Hepatocyte (in vitro differentiated cells): ENCODE results near the gene ADGRD1. TPM values are rescaled to one million over a fixed set of nuclear protein-coding genes. Genes with fewer than 3 reads are reported as not detected.

Source experiments
- DNase-seq: peaks from one replicate; pipeline ENCODE4 v3.0.0-alpha.2; 2016; ENCODE audit warnings: low spot score
- H2AFZ ChIP-seq: fragments of 200-600 bp; sonication (generic); 2 replicates; pipeline ENCODE4 v1.6.0; 2016; ENCODE audit warnings: antibody characterized with exemption, mild to moderate bottlenecking
- H3K27ac ChIP-seq: fragments of 200-600 bp; sonication (generic); 2 replicates; pipeline ENCODE4 v1.5.1; 2016; ENCODE audit warnings: mild to moderate bottlenecking
- H3K27me3 ChIP-seq: fragments of 200-600 bp; sonication (generic); 2 replicates; pipeline ENCODE4 v1.6.1; 2016
- H3K36me3 ChIP-seq: fragments of 200-600 bp; sonication (generic); replicated peaks from 2 replicates; pipeline ENCODE4 v1.5.1; 2016; ENCODE audit warnings: low read depth; ENCODE audit not compliant: insufficient read depth
- H3K4me1 ChIP-seq: fragments of 200-600 bp; sonication (generic); 2 replicates; pipeline ENCODE4 v1.5.1; 2016; ENCODE audit warnings: mild to moderate bottlenecking, moderate library complexity; ENCODE audit not compliant: insufficient read depth
- H3K4me2 ChIP-seq: fragments of 200-600 bp; sonication (generic); 2 replicates; pipeline ENCODE4 v1.6.0; 2016
- H3K4me3 ChIP-seq: fragments of 200-600 bp; sonication (generic); 2 replicates; pipeline ENCODE4 v1.5.1; 2016; ENCODE audit warnings: mild to moderate bottlenecking
- H3K79me2 ChIP-seq: fragments of 200-600 bp; sonication (generic); 2 replicates; pipeline ENCODE4 v1.6.0; 2017; ENCODE audit warnings: mild to moderate bottlenecking
- H3K9me2 ChIP-seq: fragments of 200-600 bp; sonication (generic); replicated peaks from 2 replicates; pipeline ENCODE4 v1.6.0; 2017; ENCODE audit warnings: mild to moderate bottlenecking; ENCODE audit not compliant: insufficient read depth
- H3K9me3 ChIP-seq: fragments of 200-600 bp; sonication (generic); 2 replicates; pipeline ENCODE4 v1.5.1; 2016; ENCODE audit warnings: low read depth, mild to moderate bottlenecking
- H4K20me1 ChIP-seq: fragments of 200-600 bp; sonication (generic); 2 replicates; pipeline ENCODE4 v1.6.0; 2016; ENCODE audit warnings: mild to moderate bottlenecking; ENCODE audit not compliant: insufficient read depth, poor library complexity, severe bottlenecking
- EZH2 ChIP-seq: fragments of 200-600 bp; sonication (generic); IDR thresholded peaks from 2 replicates; pipeline ENCODE4 v1.6.1; 2016; ENCODE audit warnings: antibody characterized with exemption, mild to moderate bottlenecking, borderline replicate concordance
- EZH2phosphoT487 ChIP-seq: fragments of 200-600 bp; sonication (generic); IDR thresholded peaks from one replicate; pipeline ENCODE4 v1.6.1; 2018; ENCODE audit warnings: antibody characterized with exemption, mild to moderate bottlenecking, low read depth, moderate library complexity; ENCODE audit not compliant: unreplicated experiment, severe bottlenecking
- WGBS: methylation state at CpG from one replicate; pipeline ENCODE4 v1.1.6; 2016; ENCODE audit warnings: low lambda C conversion rate; ENCODE audit errors: missing lambda C conversion rate; 5-methylcytosine and 5-hydroxymethylcytosine counted together
- polyA plus RNA-seq: library from polyadenylated mRNA; unstranded; fragments of >200 nt; fragmentation: Nextera tagmentation; extraction: Ambion mirVana; gene quantifications from 2 replicates; pipeline ENCODE4 v1.2.1, GENCODE V29; 2016
- total RNA-seq: library from RNA; depleted of rRNA; stranded (reverse); fragments of >200 nt; gene quantifications from 2 replicates; pipeline ENCODE4 v1.2.3, GENCODE V29; 2014
- TF ChIP-seq, protein P1 (sequence below): fragments of 200-600 bp; sonication (generic); IDR thresholded peaks from 2 replicates; pipeline ENCODE4 v1.5.1; 2016; ENCODE audit warnings: antibody characterized with exemption, mild to moderate bottlenecking; ENCODE audit not compliant: poor library complexity

Gene ADGRD1
- total and polyA plus RNA-seq, 2 experiments from 2014 or later = 18.1 to 18.5 TPM

DNA sequence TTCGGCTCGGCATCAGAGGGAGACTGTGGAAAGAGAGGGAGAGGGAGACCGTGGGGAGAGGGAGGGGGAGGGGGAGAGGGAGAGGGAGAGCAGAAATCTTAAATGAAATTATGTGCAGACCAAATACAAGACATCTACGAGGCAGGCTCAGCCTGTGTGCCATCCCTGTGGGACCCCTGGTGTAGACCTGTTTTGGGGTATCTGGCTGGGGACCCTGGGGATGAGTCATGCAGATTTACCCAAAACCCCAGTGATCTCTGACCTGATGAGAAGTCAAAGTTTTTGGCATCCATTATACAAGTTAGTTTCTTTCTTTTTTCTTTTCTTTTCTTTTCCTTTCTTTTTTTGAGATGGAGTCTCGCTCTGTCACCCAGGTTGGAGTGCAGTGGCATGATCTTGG lies 44.4 kb downstream of the ADGRD1 start:
- no peaks in the 10 kb centered on the region for H3K27me3 ChIP-seq
- H3K9me3 ChIP-seq = no peaks in the 10 kb centered on the region
- no peaks in the 10 kb centered on the region for H3K4me1 ChIP-seq
- no peak overlapping the region for H3K4me3 ChIP-seq
- TF ChIP-seq EZH2 = no peak
- TF ChIP-seq, protein P1, sequence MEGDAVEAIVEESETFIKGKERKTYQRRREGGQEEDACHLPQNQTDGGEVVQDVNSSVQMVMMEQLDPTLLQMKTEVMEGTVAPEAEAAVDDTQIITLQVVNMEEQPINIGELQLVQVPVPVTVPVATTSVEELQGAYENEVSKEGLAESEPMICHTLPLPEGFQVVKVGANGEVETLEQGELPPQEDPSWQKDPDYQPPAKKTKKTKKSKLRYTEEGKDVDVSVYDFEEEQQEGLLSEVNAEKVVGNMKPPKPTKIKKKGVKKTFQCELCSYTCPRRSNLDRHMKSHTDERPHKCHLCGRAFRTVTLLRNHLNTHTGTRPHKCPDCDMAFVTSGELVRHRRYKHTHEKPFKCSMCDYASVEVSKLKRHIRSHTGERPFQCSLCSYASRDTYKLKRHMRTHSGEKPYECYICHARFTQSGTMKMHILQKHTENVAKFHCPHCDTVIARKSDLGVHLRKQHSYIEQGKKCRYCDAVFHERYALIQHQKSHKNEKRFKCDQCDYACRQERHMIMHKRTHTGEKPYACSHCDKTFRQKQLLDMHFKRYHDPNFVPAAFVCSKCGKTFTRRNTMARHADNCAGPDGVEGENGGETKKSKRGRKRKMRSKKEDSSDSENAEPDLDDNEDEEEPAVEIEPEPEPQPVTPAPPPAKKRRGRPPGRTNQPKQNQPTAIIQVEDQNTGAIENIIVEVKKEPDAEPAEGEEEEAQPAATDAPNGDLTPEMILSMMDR = no peak
- no peak for TF ChIP-seq EZH2phosphoT487
- H3K9me2 ChIP-seq = no peaks in the 10 kb centered on the region
- no peak overlapping the region for H3K4me2 ChIP-seq
- H2AFZ ChIP-seq = no peak overlapping the region
- 87% methylated on average over 4 of the region's 5 CpGs for WGBS
- no peaks in the 10 kb centered on the region for H3K79me2 ChIP-seq
- no peak for DNase-seq
- no peaks in the 10 kb centered on the region for H3K36me3 ChIP-seq
- H4K20me1 ChIP-seq = no peaks in the 10 kb centered on the region
- H3K27ac ChIP-seq = no peak overlapping the region

DNA sequence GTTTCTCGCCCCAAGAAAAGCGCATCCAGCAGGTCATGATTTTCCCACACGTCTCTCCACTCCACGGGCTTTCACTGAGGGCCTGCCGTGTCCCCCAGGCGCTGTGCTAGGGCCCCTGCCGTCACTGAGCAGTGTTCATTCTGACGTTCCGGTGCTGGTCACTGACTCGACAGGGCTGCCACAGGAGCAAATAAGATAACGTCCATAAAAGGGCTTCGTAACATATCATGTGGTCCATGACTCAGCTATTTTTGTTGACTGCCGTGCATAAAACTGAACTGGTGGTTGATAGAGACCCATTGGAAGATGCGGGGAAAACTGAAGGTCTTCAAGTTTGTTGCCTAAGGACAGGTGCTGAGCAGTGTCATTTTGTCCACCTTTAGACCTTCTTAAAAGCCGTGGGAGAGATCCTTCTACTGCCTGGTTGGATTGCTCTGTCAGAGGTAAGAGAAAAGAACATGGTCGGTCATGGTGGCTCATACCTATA lies 46.3 kb downstream of the ADGRD1 start:
- Histone ChIP-seq H3K4me3 (no peak overlapping the region), H4K20me1 (no peaks in the 10 kb centered on the region), H3K9me2 (no peaks in the 10 kb centered on the region), H3K9me3 (no peaks in the 10 kb centered on the region), H2AFZ (no peak overlapping the region), H3K4me2 (no peak overlapping the region), H3K27me3 (no peaks in the 10 kb centered on the region), H3K36me3 (no peaks in the 10 kb centered on the region), H3K4me1 (no peaks in the 10 kb centered on the region), H3K79me2 (no peaks in the 10 kb centered on the region), H3K27ac (no peak overlapping the region)
- TF ChIP-seq EZH2phosphoT487 (no peak), EZH2 (no peak)
- WGBS = 87% methylated on average over 16 of the region's 16 CpGs
- no peak for DNase-seq

DNA sequence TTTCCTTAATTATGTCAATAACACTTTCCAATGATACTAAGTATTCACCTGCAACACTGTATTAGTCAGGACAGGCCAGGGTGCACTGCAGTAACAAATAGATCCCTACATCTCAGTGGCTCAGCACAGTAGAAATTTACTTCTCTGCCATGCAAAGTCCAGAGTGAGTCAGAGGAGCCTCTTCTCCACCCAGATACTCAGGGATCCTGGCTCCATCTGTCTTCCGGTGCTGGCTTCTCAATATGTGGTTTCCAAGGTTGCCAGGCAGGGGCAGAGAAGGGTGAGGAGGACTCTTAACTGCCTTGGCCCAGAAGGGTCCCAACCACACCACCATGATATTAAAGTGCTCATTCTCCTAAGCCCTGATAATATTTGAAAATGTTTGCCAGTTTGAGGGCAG lies 47.8 kb downstream of the ADGRD1 start:
- no peak overlapping the region for H3K27ac ChIP-seq
- H3K4me3 ChIP-seq = no peak overlapping the region
- no peaks in the 10 kb centered on the region for H3K9me2 ChIP-seq
- H3K4me1 ChIP-seq = peaks cover 4% of the 10 kb centered on the region
- H3K79me2 ChIP-seq = no peaks in the 10 kb centered on the region
- no peak overlapping the region for H2AFZ ChIP-seq
- no peaks in the 10 kb centered on the region for H3K36me3 ChIP-seq
- TF ChIP-seq, protein P1 = no peak
- TF ChIP-seq EZH2 = no peak
- TF ChIP-seq EZH2phosphoT487 = no peak
- no peak for DNase-seq
- H3K9me3 ChIP-seq = no peaks in the 10 kb centered on the region
- H3K4me2 ChIP-seq = no peak overlapping the region
- H4K20me1 ChIP-seq = no peaks in the 10 kb centered on the region
- H3K27me3 ChIP-seq = no peaks in the 10 kb centered on the region
- 100% methylated on average over 1 of the region's 1 CpG for WGBS

DNA sequence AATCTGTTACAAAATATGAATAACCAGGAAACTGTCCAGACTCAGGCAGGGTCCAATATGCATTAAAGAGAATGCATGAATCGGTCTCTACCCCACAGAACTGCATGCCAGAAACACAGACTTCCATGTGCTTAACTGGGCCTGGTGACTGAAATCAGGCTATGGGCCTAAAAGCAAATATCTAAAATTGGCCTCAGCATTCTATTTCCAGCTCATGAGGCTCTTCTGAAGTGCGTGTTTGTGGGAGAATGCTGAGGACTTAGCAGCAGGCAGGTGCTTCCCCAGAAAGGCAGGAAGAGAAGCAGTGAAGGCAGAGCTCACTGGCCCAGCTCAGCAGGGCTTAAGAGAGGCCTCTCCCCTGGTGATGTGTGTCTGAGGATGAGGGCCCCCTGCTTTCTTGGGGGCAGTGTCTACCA lies 48.5 kb downstream of the ADGRD1 start:
- Histone ChIP-seq H3K79me2 (no peaks in the 10 kb centered on the region), H2AFZ (no peak overlapping the region), H3K36me3 (no peaks in the 10 kb centered on the region), H3K9me3 (no peaks in the 10 kb centered on the region), H3K27ac (no peak overlapping the region), H3K27me3 (no peaks in the 10 kb centered on the region), H3K4me1 (peaks cover 11% of the 10 kb centered on the region), H3K4me3 (no peak overlapping the region), H3K4me2 (no peak overlapping the region), H4K20me1 (no peaks in the 10 kb centered on the region), H3K9me2 (no peaks in the 10 kb centered on the region)
- no peak for DNase-seq
- 86% methylated on average over 2 of the region's 2 CpGs for WGBS
- TF ChIP-seq, protein P1 = no peak
- TF ChIP-seq EZH2 (no peak), EZH2phosphoT487 (no peak)
